Calu3 (cell line): ENCODE measurements around the gene RPL6. TPM values are rescaled to one million over a fixed set of nuclear protein-coding genes. Genes with fewer than 3 reads are reported as not detected.

Source experiments
- BruUV-seq: library from RNA; stranded (reverse); fragments of 400-500 nt; replicated peaks from 2 replicates; lab custom pipeline; 2021; lab: Mats Ljungman, UMichigan
- CTCF ChIA-PET: fragments of 300-600 bp; sonication (Branson Sonifier 250); formaldehyde crosslinking; loops from one replicate; lab custom pipeline; 2022; ENCODE audit warnings: antibody characterized with exemption; lab: Charles Lee
- DNase-seq: peaks from one replicate; pipeline ENCODE4 v3.0.0; 2022
- H3K27ac Mint-ChIP-seq: one replicate; pipeline ENCODE4 v1.8.0; 2022; ENCODE audit warnings: mixed read lengths; ENCODE audit not compliant: unreplicated experiment
- H3K27me3 Mint-ChIP-seq: one replicate; pipeline ENCODE4 v1.8.0; 2022; ENCODE audit warnings: mixed read lengths; ENCODE audit not compliant: unreplicated experiment
- H3K36me3 Mint-ChIP-seq: one replicate; pipeline ENCODE4 v1.8.0; 2022; ENCODE audit warnings: mild to moderate bottlenecking, moderate library complexity, mixed read lengths; ENCODE audit not compliant: insufficient read depth, unreplicated experiment
- H3K4me1 Mint-ChIP-seq: one replicate; pipeline ENCODE4 v1.8.0; 2022; ENCODE audit warnings: mild to moderate bottlenecking, low read depth, mixed read lengths; ENCODE audit not compliant: unreplicated experiment
- H3K4me3 Mint-ChIP-seq: one replicate; pipeline ENCODE4 v1.8.0; 2022; ENCODE audit warnings: mild to moderate bottlenecking, low read depth, moderate library complexity, mixed read lengths; ENCODE audit not compliant: unreplicated experiment
- H3K9me3 Mint-ChIP-seq: one replicate; pipeline ENCODE4 v1.8.0; 2022; ENCODE audit warnings: low read depth, mixed read lengths; ENCODE audit not compliant: unreplicated experiment
- intact Hi-C: fragments of 100-400 bp; cut with micrococcal nuclease; formaldehyde crosslinking; loops from one replicate; pipeline ENCODE4 v1.10.0; 2022; ENCODE audit not compliant: unreplicated experiment
- total RNA-seq: library from RNA; stranded (reverse); gene quantifications from 2 replicates; pipeline ENCODE4 v1.2.3, GENCODE V29; 2022
- TF ChIP-seq, protein P1 (sequence below): fragments of 200-600 bp; IDR thresholded peaks from one replicate; pipeline ENCODE4 v1.8.0; 2022; ENCODE audit warnings: antibody characterized with exemption; ENCODE audit not compliant: unreplicated experiment

The RPL6 gene
- total RNA-seq, 1 experiment from 2014 or later, result 1,267 TPM

DNA sequence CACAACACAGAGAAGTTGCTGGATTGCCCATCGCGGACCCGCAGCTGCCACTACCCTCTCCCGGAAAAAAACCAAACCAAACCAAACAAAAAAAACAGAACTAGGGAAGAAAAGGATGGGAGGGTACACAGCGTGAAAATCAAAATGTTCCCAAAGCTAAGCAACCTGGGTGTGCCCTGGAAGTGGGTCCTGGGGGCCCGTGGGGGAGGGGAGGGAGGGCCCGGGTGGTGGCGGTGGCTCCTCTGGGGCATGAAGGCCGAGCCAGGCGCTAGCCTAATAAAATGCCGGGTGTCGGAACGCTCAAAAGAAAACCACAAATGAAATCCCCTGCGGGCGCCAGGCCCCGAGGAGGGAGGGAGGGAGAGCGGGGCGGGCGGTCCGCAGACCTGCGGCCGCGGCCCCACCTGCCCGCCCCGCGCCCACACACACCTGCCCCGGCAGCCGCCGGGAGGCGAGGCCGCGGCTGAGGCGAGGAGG lies 28.0 kb downstream of the RPL6 start:
- TF ChIP-seq, protein P1, sequence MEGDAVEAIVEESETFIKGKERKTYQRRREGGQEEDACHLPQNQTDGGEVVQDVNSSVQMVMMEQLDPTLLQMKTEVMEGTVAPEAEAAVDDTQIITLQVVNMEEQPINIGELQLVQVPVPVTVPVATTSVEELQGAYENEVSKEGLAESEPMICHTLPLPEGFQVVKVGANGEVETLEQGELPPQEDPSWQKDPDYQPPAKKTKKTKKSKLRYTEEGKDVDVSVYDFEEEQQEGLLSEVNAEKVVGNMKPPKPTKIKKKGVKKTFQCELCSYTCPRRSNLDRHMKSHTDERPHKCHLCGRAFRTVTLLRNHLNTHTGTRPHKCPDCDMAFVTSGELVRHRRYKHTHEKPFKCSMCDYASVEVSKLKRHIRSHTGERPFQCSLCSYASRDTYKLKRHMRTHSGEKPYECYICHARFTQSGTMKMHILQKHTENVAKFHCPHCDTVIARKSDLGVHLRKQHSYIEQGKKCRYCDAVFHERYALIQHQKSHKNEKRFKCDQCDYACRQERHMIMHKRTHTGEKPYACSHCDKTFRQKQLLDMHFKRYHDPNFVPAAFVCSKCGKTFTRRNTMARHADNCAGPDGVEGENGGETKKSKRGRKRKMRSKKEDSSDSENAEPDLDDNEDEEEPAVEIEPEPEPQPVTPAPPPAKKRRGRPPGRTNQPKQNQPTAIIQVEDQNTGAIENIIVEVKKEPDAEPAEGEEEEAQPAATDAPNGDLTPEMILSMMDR, result no peak
- peak; percentile 34 for DNase-seq
- no peaks in the 10 kb centered on the region for H3K9me3 Mint-ChIP-seq
- no peaks in the 10 kb centered on the region for H3K27me3 Mint-ChIP-seq
- CTCF ChIA-PET, result no interaction called here
- intact Hi-C loops, result loop anchor here (10.0 kb wide), 2 partner anchors 267 to 437 kb away; no protein-coding TSS in a partner anchor
- H3K36me3 Mint-ChIP-seq, result peaks cover 30% of the 10 kb centered on the region
- H3K27ac Mint-ChIP-seq, result peak overlapping the region; percentile 78
- no TSS peak for BruUV-seq
- H3K4me3 Mint-ChIP-seq, result peak overlapping the region; percentile 96
- H3K4me1 Mint-ChIP-seq, result peaks cover 14% of the 10 kb centered on the region

DNA sequence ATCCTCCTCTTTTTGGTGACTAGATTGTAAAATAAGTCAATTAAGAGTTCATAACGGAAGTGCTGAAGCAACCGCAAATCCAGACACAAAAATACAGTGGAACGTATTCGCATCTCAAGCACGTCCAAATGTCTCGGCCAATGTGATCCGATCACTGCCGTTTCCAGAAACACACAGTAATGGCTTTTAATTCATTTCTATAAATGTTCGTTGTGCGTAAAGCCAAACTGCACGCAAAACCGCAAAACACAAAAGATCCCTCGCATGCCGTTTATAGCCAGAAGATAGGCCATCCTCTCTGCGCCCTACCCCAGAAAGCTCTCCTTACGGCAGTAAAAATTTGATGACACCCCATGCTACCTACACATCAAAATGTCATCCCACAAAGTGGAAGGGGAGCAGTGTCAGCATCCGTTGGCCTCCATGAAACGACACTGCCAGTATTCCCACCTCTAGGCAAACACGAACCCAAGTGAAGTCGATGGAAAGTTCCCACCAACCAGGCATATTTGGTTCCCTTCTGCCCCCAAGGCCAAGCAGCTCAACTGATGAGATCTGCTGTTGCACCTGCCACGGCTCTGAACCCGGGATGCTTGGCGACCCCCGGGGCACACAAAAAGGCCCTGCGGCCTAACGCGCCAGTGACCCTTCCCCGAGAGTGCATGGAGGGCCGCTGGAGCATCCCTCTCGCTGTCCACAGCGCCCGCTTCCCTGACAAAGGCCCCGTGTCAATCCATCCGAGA lies 28.6 kb downstream of the RPL6 start:
- peaks cover 30% of the 10 kb centered on the region for H3K36me3 Mint-ChIP-seq

DNA sequence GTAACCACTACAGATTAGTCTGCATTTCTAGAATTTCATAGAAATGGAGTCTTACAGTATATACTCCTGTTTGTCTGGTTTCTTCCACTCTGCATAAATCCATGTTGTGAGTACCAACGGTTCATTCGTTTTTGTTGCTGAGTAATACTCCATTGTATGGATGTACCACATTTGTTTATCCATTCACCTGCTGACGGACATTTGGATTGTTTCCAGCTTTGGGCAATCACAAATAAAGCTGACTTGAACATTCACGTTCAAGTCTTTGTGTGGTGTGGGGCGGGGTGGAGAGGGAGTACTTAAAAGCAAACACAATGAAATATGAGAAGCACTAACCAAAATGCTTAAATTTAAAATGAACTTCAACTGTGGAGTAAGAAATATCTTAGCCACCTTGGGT lies 34.3 kb downstream of the RPL6 start:
- intact Hi-C loops, result no loop called here
- TF ChIP-seq, protein P1, result no peak
- no peak overlapping the region for H3K4me3 Mint-ChIP-seq
- peaks cover 1% of the 10 kb centered on the region for H3K36me3 Mint-ChIP-seq
- CTCF ChIA-PET, result no interaction called here
- no peaks in the 10 kb centered on the region for H3K9me3 Mint-ChIP-seq
- no peak overlapping the region for H3K27ac Mint-ChIP-seq
- no peaks in the 10 kb centered on the region for H3K27me3 Mint-ChIP-seq
- H3K4me1 Mint-ChIP-seq, result peaks cover 13% of the 10 kb centered on the region
- BruUV-seq, result no TSS peak
- no peak for DNase-seq

More for the DNA sequence above, 28.6 kb downstream of the RPL6 start:
- peak overlapping the region; percentile 78 for H3K27ac Mint-ChIP-seq
- DNase-seq, result no peak
- CTCF ChIA-PET, result no interaction called here
- H3K4me1 Mint-ChIP-seq, result peaks cover 14% of the 10 kb centered on the region
- H3K27me3 Mint-ChIP-seq, result no peaks in the 10 kb centered on the region
- BruUV-seq, result no TSS peak
- peak overlapping the region; percentile 96 for H3K4me3 Mint-ChIP-seq
- intact Hi-C loops, result loop anchor here (10.0 kb wide), 2 partner anchors 266 to 436 kb away; no protein-coding TSS in a partner anchor
- H3K9me3 Mint-ChIP-seq, result no peaks in the 10 kb centered on the region
- TF ChIP-seq, protein P1, result no peak

DNA sequence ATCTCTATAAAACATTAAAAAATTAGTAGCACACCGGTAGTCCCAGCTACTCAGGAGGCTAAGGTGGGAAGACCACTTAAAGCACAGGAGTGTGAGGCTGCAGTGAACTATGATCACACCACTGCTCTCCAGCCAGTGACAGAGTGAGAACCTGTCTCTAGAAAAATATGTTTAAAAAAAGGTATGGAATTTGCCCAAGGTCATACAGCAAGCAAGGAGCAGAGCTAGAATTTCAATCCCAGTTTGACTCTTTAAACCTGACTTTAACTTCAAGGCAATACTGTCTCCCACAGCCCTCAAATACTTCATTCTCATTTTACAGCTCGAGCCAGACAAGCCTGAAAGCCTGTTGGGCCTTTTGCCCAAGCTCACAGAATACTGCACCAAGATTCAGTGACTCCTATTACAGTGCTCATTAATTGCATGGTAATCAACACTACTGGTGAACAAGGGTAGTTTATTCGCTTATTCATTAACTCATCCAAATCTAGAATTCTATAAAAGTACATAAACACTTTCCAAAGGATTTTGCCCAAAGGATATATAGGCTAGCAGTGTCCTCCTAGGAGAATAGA lies 35.2 kb downstream of the RPL6 start:
- no TSS peak for BruUV-seq
- CTCF ChIA-PET, result interaction anchor here (0.5 kb wide), 1 partner anchor 10 kb away, joined by 3 read pairs; no protein-coding TSS in a partner anchor
- TF ChIP-seq, protein P1, result no peak
- H3K9me3 Mint-ChIP-seq, result no peaks in the 10 kb centered on the region
- no peaks in the 10 kb centered on the region for H3K27me3 Mint-ChIP-seq
- no peak overlapping the region for H3K4me3 Mint-ChIP-seq
- no peak overlapping the region for H3K27ac Mint-ChIP-seq
- intact Hi-C loops, result no loop called here
- DNase-seq, result no peak
- H3K4me1 Mint-ChIP-seq, result peaks cover 18% of the 10 kb centered on the region
- H3K36me3 Mint-ChIP-seq, result no peaks in the 10 kb centered on the region
